CD4-positive, alpha-beta T cell treated with Interferon alpha-2 for 1 hour (primary cell): Measurements from ENCODE around the gene LYRM9.
A peak's percentile ranks its signal among the peaks of the same experiment; 100 is the strongest.
"Not testable (repeated sequence)": the region's sequence is repeated elsewhere in the genome, so short reads cannot be mapped to it uniquely, and the experiment has no call there.

ENCODE experiments used
- DNase-seq, 2 donors: peaks; one replicate each; pipeline ENCODE4 v3.0.0-alpha.2; 2020 to 2022

Gene LYRM9

DNA sequence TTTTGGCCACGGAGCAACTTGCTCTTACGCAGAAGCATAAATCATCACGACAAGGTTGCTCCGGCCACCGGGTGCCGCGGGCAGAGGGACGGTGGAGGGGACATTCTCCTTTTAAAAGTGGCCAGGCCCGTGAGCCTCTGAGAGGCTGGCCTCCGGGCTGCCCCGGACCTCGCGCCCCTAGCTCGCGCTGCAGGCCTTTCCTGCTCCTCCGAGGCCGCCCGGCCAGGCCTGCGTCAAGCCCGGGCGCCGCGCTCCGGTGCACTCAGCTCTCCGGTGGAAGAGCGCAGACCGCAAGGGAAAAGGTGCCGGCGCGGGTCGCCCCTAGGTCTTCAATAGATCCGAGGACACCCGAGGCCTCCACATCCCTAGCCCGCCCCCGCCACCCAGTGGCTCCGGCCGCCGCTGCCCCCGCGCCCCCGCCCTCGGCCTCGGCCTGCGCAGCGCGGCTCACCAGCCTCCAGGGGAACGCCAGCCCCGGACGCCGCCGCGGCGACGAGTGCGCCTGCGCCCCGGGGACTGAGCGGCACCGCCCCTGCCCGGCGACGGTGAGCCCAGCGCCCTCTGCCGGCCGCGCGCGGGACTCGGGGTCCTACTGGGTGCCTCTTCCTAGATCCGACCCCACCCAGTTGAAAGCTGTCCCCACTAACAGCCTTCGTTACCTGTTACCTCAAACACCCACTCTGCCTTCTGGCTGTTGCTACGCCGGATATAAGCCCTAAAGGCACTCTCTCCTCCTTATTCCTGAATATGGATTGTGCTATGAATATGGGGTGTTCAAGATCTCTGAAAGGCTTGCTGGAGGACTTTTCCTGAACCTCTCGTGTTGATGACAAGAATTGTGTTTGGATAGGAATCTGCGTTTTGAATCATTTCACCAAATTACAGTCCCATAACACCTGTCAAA is at the start of gene LYRM9:
TSS of gene LYRM9 (minus strand) at position 500 of the 904 bp plus-strand sequence. CDS start 10,671 bp downstream, outside the sequence.
- peak; percentile 89 to 95 for DNase-seq

DNA sequence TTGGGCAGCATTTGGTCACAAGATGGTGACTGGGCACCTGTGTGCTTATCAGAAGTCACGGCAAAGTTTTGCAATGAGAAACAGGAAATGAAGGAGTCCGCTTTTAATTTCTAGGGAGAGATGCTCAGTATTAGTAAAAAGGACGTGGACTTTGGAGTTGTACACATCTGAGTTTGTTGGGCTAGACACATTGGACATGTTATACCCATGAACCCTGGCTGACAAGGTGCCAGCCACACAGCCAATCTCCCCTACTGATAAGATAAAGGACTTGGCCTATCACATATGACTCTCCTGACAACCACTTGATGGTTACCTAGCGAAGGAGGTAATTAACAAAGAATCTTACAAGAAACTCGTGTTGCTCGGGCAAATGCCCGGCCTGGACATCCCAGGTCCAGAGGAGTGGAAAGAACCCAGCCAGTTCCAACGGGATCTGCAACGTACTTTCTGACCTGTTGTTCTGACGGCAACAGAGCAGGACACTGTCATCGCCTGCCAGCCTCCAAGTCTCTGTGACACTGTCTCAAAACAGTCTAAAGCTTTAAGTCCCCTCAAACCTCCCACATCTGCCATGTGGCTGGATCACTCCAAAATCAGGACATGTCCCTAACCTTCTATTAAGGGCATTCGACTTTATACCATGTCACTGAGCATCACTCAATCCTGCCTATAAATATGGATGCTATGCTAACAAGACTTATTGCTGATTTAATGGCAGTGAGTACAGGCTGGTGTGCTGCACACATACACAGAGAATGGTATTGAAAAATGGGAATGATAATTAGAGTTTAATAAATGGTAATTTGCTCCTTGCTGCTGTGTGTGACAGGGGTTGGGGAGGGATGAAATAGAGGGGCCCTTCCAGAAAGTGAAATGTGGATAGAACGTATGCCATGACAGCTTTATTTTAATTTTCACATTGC is 47.6 kb upstream of the LYRM9 start:
- no peak for DNase-seq

DNA sequence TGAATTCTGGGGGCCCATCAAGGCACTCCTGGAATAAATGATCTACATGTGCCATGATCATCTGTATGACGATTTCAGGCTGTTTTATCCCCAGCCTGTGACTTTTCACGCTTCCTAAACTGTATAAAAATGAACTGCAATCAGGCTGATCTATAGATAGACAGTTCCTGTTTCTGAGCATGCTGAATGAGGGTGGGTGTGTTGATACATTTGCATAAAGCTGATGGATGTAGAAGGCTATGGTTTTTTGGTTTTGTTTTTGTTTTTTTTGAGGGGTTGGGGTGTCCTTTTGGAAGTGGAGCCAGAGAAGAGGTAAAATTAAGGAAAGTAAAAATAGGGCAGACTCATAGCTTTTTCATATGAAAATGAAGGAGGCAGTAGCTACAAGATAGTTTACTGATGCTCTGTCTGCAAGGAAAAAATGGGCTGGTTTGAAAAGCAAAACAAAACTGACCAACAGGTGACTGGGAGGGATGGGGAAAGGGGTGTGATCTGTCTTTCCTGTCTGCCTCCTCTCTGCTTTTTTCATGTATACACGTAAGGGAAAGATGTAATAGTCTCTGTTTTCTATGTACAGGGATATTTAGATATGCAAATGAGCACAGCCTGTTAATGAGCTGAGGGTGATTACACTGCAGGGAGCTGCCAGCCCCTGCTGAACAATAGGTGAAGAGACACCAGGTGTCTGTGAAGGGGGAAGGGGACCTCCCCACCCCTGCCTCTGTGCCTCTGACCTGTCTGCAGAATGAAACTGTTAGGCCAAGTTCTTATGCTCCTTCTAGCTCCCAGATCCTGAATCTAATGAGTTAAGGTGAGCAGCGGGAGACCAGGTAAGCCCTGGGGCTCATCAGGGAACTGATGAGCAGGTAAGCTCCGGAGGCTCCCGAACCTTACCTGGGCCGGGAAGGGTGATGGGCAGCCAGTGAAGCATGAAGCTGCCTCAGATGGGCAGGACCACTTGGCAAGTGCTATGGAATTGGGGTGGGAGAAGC is 46.6 kb upstream of the LYRM9 start:
- DNase-seq: no peak

DNA sequence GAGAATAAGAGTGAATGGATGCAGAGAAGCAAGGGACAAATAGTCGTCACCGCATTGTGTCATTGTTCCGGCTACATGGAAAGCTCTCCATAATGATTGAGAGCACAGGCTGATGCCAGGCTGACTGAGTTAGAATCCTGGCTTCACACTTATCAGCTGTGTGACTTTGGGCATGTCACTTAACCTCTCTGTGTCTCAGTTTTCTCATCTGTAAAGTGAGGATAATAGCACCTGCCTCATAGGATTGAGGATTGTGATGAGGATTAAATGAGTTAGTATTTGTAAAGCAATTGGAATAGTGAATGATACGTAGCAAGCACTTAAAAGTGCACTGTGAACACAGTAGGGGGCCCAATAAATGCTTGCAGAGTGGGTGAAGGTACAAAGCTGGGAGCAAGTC is 45.7 kb upstream of the LYRM9 start:
- no peak for DNase-seq

DNA sequence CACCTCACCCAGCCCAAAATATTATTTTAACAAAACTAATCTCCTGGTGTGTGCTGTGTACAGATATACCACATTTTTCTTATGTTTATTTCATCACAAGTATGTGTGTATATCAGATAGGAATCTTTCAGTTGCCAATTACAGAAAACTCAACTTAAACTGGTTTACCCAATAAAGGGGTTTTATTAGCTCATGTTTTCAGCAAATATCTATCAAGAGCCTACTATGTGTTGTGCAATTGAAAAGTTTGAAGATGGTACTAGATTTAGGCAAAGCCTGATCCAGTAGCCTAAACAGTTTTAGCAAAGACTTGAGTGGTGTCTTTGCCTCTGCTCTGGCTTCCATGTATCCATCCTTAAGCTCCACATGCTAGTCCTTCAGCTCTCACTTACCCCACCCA is 45.1 kb upstream of the LYRM9 start:
- no peak for DNase-seq

DNA sequence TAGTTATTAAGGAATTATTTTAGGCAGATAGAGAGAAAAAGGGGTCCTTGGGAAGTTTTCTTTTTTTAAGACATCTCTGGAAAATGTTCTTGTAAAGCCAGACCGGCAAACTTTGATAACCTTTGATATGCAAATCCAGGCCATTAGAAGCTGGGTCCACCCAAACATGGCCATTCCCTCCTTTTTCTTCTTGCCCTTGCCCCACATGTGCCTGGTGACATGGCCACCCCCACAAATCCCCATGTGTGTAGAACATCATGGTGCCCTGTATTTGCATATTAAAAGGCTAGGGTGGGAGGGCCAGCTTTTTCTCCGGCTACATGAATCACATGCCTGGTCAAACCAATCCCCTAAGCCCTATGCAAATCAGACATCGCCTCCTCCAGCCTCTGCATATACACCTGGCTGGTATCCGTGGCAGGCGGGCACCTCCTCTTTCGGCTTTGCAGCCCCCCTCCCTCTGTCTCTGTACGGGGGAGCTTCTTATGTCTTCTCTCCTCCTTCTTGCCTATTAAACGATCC is 43.9 kb upstream of the LYRM9 start:
- no peak for DNase-seq

DNA sequence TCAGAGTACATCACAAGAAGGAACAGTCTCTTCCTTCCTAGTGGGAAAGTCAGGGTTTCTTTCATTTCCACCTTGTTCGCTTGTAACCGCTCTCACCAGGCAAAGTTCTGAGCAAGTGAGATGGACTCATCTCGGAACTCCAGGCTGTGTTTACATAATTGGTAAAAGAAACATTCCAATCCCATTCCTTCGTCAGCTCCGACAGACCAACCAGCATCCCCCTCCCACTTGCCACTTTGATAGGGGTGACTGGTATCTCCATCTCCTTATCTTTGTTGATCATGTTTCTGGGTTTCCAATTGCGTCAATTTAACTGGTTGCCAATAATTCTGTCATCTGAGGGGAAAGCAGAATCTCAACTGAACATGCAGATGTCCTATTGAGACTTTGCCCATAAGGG is 36.8 kb upstream of the LYRM9 start:
- DNase-seq: no peak

DNA sequence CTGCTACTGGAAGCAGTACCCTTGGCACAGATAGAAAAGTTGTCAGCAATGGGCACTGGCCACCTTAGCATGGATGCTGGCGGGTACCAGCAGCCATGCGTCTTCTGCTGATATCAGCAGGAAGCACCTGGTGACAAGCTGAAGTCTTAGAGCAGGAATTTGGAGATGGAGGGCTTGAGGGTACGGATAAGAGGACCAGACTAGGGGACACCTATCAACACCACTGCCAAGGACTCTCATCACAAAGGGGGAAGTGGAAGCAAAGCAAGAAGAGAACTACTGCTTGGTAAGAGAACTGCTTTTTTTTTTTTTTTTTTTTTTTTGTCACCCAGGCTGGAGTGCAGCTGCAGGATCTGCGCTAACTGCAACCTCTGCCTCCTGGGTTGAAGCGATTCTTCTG is 35.4 kb upstream of the LYRM9 start:
- DNase-seq: no peak

DNA sequence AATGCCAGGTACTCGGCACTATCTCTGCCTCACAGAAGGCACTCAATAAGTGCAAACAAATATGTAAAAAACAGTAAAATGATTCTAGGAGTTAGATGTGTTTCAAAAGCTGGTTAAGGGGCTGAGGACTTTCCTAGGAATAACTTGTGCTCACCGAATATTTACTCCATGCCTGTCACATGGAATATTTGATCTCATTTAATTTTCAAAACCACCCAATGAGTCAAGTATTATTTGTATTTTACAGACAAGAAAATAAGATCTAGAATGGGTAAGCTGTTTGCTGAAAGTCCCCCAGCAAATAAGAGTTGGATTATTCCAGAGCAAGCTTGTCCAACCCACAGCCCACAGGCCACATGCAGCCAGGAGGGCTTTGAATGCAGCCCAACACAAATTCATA is 34.6 kb upstream of the LYRM9 start:
- DNase-seq: no peak

DNA sequence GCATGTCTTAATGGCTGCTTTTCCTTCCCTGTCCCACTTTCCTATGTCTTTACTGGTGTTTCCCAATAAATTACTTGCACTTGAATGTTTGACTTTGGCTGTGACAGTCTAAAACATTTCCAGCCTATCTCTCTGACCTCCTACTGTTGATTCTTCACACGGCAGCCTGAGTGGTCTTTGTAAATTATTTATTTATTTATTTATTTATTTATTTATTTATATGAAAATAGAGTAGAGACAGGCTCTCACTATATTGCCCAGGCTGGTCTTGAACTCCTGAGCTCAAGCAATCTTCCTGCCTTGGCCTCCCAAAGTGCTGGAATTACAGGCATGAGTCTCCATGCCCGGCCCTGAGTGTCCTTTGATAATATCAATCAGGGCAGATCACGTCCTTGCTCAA is 28.4 kb upstream of the LYRM9 start:
- no peak for DNase-seq

DNA sequence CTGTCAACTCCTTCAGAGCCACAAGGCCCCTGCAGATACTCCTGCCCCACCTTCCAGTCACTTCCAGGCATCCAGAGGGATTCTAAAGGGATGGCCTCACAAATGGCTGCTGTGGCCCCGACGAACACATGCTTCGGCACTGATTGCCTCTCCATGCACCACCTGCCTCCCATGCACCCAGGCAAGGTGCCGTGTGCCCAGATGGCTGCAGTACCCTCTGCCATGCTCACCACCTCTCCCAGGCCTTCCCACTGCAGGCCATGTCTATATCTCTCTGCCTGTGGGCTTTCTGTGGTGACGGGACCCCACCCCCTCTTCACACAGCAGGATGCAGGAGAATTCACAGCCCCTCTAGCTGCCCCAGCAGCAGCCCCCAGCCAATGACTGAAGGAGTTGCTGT is 27.9 kb upstream of the LYRM9 start:
- no peak for DNase-seq

DNA sequence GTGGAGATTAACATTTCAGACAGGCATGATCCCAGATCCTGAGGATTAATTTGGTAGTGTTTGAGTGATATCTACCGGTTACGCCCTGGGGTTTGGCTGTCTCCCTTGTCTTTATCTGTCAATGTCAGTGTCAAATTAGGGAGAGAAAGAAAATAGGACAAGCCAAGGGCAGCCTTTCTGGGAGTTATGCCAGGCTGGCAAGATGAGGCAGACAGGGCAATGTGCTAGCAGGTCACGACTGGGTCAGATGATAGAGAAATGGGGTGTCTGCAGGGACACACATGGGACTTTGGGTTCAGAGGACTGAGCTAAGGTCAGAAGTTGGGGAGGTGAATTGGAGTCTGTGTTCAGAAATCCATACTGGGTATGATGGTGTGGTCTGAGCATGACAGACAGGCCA is 27.4 kb upstream of the LYRM9 start:
- DNase-seq: no peak

DNA sequence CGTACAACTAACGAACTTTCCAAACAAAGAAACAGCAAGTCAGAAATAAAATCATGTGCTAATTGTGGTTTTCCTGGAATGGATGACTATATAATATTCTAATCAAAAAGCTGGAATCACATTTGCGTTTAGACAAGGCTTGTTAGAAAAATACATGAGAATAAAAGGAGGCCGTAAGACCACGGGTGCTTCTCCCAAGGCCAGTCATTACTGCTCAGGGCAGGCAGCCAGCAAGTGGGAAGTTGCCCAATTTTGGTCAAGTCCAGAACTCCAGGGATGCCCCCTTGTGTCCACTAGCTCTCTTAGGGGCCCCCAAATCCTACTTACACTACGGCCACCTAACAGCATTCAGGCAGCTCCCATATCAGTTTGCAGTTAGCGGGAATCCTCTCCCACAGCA is 25.9 kb upstream of the LYRM9 start:
- DNase-seq: no peak

DNA sequence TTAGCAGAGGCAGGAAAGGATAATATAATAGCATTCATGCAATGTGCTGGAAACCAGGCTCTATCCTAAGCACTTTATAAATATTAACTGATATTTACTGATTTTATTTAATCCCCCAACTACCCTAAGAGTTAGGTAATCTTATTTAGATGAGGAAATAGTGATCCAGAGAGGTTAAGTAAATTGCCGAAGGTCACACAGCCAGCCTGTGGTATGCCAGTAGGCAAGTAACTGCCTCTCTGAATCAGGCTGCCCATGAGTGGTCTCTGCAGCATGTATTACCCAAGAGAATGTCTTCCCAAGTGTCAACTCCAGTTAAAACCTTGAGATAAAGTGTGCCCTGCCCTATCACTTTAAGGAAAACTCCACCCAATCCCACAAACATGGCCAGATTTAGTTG is 25.3 kb upstream of the LYRM9 start:
- no peak for DNase-seq

DNA sequence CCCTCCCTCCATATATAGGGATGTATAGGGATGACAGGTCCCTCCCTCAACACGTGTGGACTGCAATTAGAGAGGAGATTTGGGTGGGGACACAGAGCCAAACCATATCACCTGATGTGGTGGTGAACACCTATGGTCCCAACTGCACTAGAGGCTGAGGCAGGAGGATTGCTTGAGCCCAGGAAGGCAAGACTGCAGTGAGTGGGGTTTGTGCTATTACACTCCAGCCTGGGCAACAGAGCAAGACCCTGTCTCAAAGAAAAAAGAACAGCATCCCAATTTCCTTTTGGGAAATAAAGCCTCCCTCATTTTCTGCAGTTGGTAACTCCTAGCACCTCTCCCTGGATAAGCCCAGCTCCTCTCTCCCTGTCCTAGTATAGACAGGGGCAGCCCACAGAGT is 23.8 kb upstream of the LYRM9 start:
- DNase-seq: no peak

DNA sequence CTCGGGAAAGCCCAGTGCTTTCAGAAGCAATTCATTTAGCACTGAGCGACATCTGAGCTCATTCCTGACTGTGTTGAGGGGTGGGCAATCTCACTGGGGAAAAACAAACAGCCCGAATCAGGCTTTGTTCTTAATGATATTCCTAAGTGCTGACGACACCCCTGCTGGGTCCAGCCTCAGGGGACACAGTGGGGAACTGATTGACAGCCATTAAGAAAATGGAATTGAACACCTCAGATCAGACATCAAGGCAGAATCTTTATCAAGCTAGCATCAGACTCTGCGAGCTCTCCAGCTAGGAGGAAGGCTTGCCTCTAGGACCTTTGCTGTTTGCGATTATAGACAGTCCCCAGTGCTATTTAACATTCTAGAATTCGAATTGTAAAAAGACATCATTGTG is 22.5 kb upstream of the LYRM9 start:
- DNase-seq: no peak

DNA sequence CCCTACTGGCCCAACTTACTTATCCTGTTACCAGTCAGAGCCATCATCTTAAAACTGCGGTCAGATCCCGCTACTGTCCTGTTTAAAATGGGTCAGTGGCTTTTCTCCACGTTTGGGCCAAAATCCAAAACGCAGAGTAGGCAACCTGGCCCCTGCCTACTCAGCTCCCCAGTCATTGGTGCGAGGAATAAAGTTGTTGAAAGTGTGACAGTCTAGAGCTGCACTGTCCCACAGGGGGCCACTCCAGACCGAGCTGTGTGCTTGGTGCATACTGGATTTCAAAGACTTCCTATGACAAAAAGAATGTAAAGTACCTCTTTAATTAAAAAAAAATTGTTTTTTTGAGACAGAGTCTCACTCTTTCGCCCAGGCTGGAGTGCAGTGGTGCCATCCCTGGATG is 21.2 kb upstream of the LYRM9 start:
- DNase-seq: no peak

DNA sequence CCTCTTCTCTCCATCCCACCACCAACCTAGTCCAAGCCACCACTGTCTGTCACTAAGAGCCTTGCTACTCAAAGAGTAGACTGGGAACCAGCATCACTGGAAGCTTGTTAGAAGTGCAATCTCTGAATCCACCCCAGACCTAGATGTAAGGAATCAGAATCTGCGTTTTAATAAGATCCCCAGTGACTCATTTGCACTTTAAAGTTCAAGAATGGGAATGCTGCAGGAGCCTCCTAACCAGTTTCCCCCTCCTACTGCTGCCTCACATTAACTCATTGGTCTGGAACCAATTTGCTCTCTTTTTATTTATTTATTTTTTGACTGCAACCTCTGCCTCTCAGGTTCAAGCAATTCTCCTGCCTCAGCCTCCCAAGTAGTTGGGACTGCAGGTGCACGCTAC is 19.8 kb upstream of the LYRM9 start:
- no peak for DNase-seq

DNA sequence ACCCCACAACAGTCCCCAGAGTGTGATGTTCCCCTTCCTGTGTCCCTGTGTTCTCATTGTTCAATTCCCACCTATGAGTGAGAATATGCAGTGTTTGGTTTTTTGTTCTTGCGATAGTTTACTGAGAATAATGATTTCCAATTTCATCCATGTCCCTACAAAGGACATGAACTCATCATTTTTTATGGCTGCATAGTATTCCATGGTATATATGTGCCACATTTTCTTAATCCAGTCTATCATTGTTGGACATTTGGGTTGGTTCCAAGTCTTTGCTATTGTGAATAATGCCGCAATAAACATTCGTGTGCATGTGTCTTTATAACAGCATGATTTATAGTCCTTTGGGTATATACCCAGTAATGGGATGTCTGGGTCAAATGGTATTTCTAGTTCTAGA is 19.1 kb upstream of the LYRM9 start:
- not testable (repeated sequence) for DNase-seq

DNA sequence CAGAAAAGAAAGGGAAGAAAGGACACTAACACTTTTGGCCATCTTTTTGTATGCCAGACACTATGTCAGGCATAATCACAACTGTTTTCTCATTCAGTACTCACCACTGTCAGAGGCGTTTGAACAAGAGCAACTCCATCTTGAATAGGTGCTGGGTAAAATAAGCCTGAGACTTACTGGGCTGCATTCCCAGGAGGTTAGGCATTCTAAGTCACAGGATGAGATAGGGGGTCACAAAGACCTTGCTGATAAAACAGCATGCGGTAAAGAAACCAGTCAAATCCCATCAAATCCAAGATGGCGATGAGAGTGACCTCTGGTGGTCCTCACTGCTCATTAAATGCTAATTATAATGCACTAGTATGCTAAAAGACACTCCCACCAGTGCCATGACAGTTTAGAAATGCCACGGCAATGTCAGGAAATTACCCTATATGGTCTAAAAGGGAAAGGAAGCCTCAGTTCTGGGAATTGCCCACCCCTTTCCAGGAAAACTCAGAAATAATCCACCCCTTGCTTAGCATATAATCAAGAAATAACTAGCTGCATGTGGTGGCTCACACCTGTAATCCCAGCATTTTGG is 14.9 kb upstream of the LYRM9 start:
- no peak for DNase-seq

DNA sequence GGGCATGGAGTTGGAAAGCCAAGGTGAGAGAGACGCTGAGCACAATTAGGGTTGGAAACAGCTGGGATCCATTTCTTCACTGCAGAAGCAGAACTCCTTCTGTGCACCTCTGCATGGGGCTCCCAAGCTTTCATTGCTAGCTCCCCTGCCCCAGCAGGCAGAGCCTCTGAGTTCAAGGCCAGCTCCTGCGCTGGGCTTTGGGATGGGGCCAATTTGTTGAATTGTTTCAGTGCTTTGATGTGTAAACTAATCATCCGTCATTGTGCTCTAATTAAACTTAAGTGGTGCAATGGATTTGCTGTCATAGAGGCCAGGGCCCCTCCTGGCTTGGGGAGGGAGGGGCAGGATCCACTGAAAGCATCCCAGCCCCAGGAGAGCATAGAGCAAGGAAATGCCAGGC is 13.5 kb upstream of the LYRM9 start:
- no peak for DNase-seq

DNA sequence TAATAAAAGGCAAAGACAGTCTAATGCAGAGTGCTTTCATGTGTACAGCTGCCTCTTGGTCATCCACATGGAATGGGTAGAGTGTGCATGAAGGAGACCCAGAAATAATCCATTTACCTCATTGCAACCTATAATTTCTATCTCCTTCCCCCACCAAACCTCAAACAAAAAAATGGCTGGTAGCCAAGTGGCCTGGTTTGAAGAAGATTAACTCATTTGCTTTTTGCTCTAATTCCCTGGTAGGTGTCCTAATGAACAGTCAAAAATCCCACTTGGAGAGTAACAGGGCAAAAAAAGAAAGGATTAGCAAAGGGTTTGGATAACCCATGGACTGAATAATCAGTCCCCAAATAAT is 13.0 kb upstream of the LYRM9 start:
- no peak for DNase-seq
